Measurements from ENCODE around the gene FBF1.

FBF1 gene

GRCh38 chr17:75895370-75896155 is 45.3 kb downstream of the FBF1 start:
- peak; percentile 44; the same call in 1 of the 2 replicates for TF ChIP-seq CTCF (IDR thresholded peaks at IDR 0.05; ENCODE audit: borderline replicate concordance, insufficient read depth, low read depth, low read length)
- peak overlapping the region; percentile 91 for H3K4me3 ChIP-seq (ENCODE audit: low read depth, low read length)

GRCh38 chr17:75894049-75894733 is 46.7 kb downstream of the FBF1 start:
- H3K4me3 ChIP-seq (ENCODE audit: low read depth, low read length), result no peak overlapping the region
- no peak for TF ChIP-seq CTCF (IDR thresholded peaks at IDR 0.05; ENCODE audit: borderline replicate concordance, insufficient read depth, low read depth, low read length)

GRCh38 chr17:75893305-75894048 is 47.4 kb downstream of the FBF1 start:
- no peak overlapping the region for H3K4me3 ChIP-seq (ENCODE audit: low read depth, low read length)
- TF ChIP-seq CTCF (IDR thresholded peaks at IDR 0.05; ENCODE audit: borderline replicate concordance, insufficient read depth, low read depth, low read length), result no peak

- no peak for TF ChIP-seq CTCF (IDR thresholded peaks at IDR 0.05; ENCODE audit: borderline replicate concordance, insufficient read depth, low read depth, low read length)
- H3K4me3 ChIP-seq (ENCODE audit: low read depth, low read length), result no peak overlapping the region
These were observed 48.2 kb downstream of the FBF1 start for GRCh38 chr17:75892556-75893224.

GRCh38 chr17:75891605-75892555 is 49.0 kb downstream of the FBF1 start:
- TF ChIP-seq CTCF (IDR thresholded peaks at IDR 0.05; ENCODE audit: borderline replicate concordance, insufficient read depth, low read depth, low read length), result no peak
- H3K4me3 ChIP-seq (ENCODE audit: low read depth, low read length), result no peak overlapping the region

- no peak overlapping the region for H3K4me3 ChIP-seq (ENCODE audit: low read depth, low read length)
- TF ChIP-seq CTCF (IDR thresholded peaks at IDR 0.05; ENCODE audit: borderline replicate concordance, insufficient read depth, low read depth, low read length), result no peak
These were observed 49.7 kb downstream of the FBF1 start for GRCh38 chr17:75891022-75891604.

All from GM12875 (cell line).